ENCODE results near the gene SPDL1.

Gene SPDL1, protein sequence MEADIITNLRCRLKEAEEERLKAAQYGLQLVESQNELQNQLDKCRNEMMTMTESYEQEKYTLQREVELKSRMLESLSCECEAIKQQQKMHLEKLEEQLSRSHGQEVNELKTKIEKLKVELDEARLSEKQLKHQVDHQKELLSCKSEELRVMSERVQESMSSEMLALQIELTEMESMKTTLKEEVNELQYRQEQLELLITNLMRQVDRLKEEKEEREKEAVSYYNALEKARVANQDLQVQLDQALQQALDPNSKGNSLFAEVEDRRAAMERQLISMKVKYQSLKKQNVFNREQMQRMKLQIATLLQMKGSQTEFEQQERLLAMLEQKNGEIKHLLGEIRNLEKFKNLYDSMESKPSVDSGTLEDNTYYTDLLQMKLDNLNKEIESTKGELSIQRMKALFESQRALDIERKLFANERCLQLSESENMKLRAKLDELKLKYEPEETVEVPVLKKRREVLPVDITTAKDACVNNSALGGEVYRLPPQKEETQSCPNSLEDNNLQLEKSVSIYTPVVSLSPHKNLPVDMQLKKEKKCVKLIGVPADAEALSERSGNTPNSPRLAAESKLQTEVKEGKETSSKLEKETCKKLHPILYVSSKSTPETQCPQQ

GRCh38 chr5:169583424-169584220, at the start of gene SPDL1:
Gene SPDL1, plus strand, starts transcription at chr5:169583773. Its CDS starts 4,644 bp downstream, at chr5:169588417.
- H3K4me3 ChIP-seq (ENCODE audit: low read depth in 1 of 2, low read length in 2 of 2), result peak within 1 kb of the TSS; percentile 89 to 94
- H3K36me3 ChIP-seq (ENCODE audit: control insufficient read depth in 1 of 2, insufficient read depth in 2 of 2, low read length in 2 of 2), result peaks cover 0 to under 1% of the 10 kb centered on the region in 2 donors
- peaks cover 0 to 4% of the 10 kb centered on the region in 2 donors for H3K4me1 ChIP-seq (ENCODE audit: control insufficient read depth in 1 of 2, insufficient read depth in 2 of 2, low read length in 2 of 2)
- H3K9me3 ChIP-seq (ENCODE audit: control insufficient read depth in 1 of 2, low read length in 2 of 2), result no peaks in the 10 kb centered on the region
- peak within 1 kb of the TSS; percentile 54 to 76 for H3K9ac ChIP-seq (ENCODE audit: low read depth in 1 of 2, low read length in 2 of 2)
- no peaks in the 10 kb centered on the region for H3K27me3 ChIP-seq (ENCODE audit: control insufficient read depth in 1 of 2, insufficient read depth in 2 of 2, low read length in 2 of 2)
- no peak within 1 kb of the TSS for H3K27ac ChIP-seq (ENCODE audit: low read depth, low read length)

DNA sequence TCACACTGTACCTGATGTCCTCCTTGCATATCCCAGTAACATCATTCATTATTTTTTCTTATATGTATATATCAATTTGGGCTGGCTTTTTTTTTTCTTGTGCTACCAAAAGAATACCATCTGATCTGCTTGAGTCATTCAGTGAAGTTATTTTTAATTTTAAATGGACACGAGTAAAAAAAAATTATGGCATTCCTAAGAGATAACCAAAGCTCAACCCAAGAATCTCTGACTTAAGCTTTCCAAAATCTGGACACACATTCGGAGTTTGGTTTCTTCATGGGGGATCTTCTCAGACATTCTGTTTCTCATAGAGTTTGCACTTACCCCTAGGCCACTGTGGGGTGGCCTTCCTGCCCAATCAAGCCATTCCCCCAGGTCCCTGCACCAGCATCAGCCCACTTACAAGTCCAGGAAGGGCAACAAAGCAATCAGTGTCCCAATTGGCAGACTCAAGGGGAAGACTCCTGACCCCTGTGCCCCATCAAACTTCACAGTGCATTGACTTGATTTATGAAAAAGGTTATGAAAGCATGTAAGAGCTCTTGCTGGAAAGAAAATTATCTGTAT, 49.2 kb upstream of the SPDL1 start:
- H3K27me3 ChIP-seq (ENCODE audit: control insufficient read depth in 1 of 2, insufficient read depth in 2 of 2, low read length in 2 of 2), result no peaks in the 10 kb centered on the region
- H3K27ac ChIP-seq (ENCODE audit: low read depth, low read length), result no peak overlapping the region
- H3K9me3 ChIP-seq (ENCODE audit: control insufficient read depth in 1 of 2, low read length in 2 of 2), result no peaks in the 10 kb centered on the region

DNA sequence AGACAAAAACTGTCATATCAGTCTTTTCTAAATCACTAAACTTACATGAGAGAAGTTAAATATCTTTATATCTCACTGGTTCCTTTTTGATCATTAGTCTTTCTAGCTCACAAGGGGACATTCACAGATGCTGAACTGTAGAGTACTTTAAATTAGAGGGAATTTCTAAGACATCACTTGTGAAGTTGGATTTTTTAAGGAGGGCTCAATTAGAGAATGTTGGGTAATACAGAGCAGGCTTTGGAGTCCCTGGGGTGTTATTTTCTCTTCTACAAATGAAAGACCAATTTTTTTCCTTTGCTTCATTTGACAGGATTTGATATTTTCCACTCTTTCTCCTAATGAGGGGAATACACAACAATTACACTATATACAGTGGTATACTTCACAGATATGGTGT, 48.6 kb upstream of the SPDL1 start:
- H3K9me3 ChIP-seq (ENCODE audit: control insufficient read depth in 1 of 2, low read length in 2 of 2), result no peaks in the 10 kb centered on the region
- H3K36me3 ChIP-seq (ENCODE audit: control insufficient read depth in 1 of 2, insufficient read depth in 2 of 2, low read length in 2 of 2), result no peaks in the 10 kb centered on the region
- no peak overlapping the region for H3K4me3 ChIP-seq (ENCODE audit: low read depth in 1 of 2, low read length in 2 of 2)
- no peak overlapping the region for H3K27ac ChIP-seq (ENCODE audit: low read depth, low read length)
- no peak overlapping the region for H3K9ac ChIP-seq (ENCODE audit: low read depth in 1 of 2, low read length in 2 of 2)
- peaks cover 7 to 9% of the 10 kb centered on the region in 2 donors for H3K4me1 ChIP-seq (ENCODE audit: control insufficient read depth in 1 of 2, insufficient read depth in 2 of 2, low read length in 2 of 2)
- H3K27me3 ChIP-seq (ENCODE audit: control insufficient read depth in 1 of 2, insufficient read depth in 2 of 2, low read length in 2 of 2), result no peaks in the 10 kb centered on the region

More for the DNA sequence above, 49.2 kb upstream of the SPDL1 start:
- no peak overlapping the region for H3K4me3 ChIP-seq (ENCODE audit: low read depth in 1 of 2, low read length in 2 of 2)
- H3K9ac ChIP-seq (ENCODE audit: low read depth in 1 of 2, low read length in 2 of 2), result no peak overlapping the region
- peaks cover 7 to 8% of the 10 kb centered on the region in 2 donors for H3K4me1 ChIP-seq (ENCODE audit: control insufficient read depth in 1 of 2, insufficient read depth in 2 of 2, low read length in 2 of 2)
- H3K36me3 ChIP-seq (ENCODE audit: control insufficient read depth in 1 of 2, insufficient read depth in 2 of 2, low read length in 2 of 2), result no peaks in the 10 kb centered on the region

- Histone ChIP-seq H3K4me3 (ENCODE audit: low read depth in 1 of 2, low read length in 2 of 2) (no peak overlapping the region), H3K27ac (ENCODE audit: low read depth, low read length) (no peak overlapping the region), H3K9me3 (ENCODE audit: control insufficient read depth in 1 of 2, low read length in 2 of 2) (peaks cover 0 to 2% of the 10 kb centered on the region in 2 donors), H3K4me1 (ENCODE audit: control insufficient read depth in 1 of 2, insufficient read depth in 2 of 2, low read length in 2 of 2) (peaks cover 7 to 9% of the 10 kb centered on the region in 2 donors), H3K9ac (ENCODE audit: low read depth in 1 of 2, low read length in 2 of 2) (no peak overlapping the region), H3K27me3 (ENCODE audit: control insufficient read depth in 1 of 2, insufficient read depth in 2 of 2, low read length in 2 of 2) (no peaks in the 10 kb centered on the region), H3K36me3 (ENCODE audit: control insufficient read depth in 1 of 2, insufficient read depth in 2 of 2, low read length in 2 of 2) (no peaks in the 10 kb centered on the region)
Observed at GRCh38 chr5:169538944-169539343, 44.6 kb upstream of the SPDL1 start.

DNA sequence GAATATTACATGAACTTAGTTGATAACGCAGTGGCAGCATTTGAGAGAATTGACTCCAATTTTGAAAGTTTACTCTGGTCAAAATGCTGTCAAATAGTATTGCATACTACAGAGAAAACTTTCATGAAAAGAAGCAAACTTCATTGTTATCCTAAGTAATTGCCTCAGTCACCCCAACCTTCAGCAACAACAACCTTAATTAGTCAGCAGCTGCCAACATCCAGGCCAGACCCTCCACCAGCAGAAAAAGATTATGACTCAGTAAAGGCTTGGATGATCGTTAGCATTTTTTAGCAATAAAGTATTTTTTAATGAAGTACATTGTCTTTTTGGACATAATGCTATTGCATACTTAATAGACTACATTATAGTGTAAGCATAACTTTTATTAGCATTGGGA, 40.8 kb upstream of the SPDL1 start:
- no peak overlapping the region for H3K4me3 ChIP-seq (ENCODE audit: low read depth in 1 of 2, low read length in 2 of 2)
- H3K27ac ChIP-seq (ENCODE audit: low read depth, low read length), result no peak overlapping the region
- H3K4me1 ChIP-seq (ENCODE audit: control insufficient read depth in 1 of 2, insufficient read depth in 2 of 2, low read length in 2 of 2), result peaks cover 7 to 9% of the 10 kb centered on the region in 2 donors
- H3K27me3 ChIP-seq (ENCODE audit: control insufficient read depth in 1 of 2, insufficient read depth in 2 of 2, low read length in 2 of 2), result no peaks in the 10 kb centered on the region
- peaks cover 0 to 2% of the 10 kb centered on the region in 2 donors for H3K9me3 ChIP-seq (ENCODE audit: control insufficient read depth in 1 of 2, low read length in 2 of 2)
- no peak overlapping the region for H3K9ac ChIP-seq (ENCODE audit: low read depth in 1 of 2, low read length in 2 of 2)
- no peaks in the 10 kb centered on the region for H3K36me3 ChIP-seq (ENCODE audit: control insufficient read depth in 1 of 2, insufficient read depth in 2 of 2, low read length in 2 of 2)

DNA sequence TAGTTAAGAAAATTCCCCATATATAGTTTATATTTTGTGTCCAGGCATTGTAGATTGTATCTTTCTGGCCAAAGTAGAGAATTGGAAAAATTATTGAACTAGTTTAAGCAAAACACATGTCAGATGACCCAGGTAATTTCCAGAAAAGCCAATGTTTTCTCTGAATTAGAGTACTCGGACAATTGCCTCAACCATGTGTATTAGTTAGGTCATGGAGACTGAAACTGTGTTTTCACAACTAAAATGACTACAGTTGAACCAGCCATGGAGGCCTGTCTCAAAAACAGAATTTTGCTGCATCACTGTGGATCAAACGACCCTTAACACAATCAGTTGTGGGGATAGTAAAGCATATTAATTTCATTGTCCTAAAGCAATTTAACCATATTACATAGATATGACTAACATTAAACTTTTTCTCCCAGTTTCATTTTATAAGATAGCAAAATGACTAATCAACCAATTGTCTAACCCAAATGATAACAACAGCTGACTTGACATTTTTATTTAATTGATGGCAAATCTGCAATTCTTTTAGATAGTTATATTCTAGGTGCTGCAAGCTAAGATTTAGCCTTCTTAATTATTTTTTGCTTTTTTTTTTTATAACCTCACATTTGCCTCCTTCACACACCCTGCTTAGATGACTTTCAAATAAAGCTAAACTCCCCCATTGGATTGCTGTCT, 39.2 kb upstream of the SPDL1 start:
- Histone ChIP-seq H3K9me3 (ENCODE audit: control insufficient read depth in 1 of 2, low read length in 2 of 2) (peaks cover 0 to 2% of the 10 kb centered on the region in 2 donors), H3K36me3 (ENCODE audit: control insufficient read depth in 1 of 2, insufficient read depth in 2 of 2, low read length in 2 of 2) (no peaks in the 10 kb centered on the region), H3K4me1 (ENCODE audit: control insufficient read depth in 1 of 2, insufficient read depth in 2 of 2, low read length in 2 of 2) (peaks cover 0 to under 1% of the 10 kb centered on the region in 2 donors), H3K4me3 (ENCODE audit: low read depth in 1 of 2, low read length in 2 of 2) (no peak overlapping the region), H3K9ac (ENCODE audit: low read depth in 1 of 2, low read length in 2 of 2) (no peak overlapping the region), H3K27me3 (ENCODE audit: control insufficient read depth in 1 of 2, insufficient read depth in 2 of 2, low read length in 2 of 2) (peaks cover 3 to 14% of the 10 kb centered on the region in 2 donors), H3K27ac (ENCODE audit: low read depth, low read length) (no peak overlapping the region)

DNA sequence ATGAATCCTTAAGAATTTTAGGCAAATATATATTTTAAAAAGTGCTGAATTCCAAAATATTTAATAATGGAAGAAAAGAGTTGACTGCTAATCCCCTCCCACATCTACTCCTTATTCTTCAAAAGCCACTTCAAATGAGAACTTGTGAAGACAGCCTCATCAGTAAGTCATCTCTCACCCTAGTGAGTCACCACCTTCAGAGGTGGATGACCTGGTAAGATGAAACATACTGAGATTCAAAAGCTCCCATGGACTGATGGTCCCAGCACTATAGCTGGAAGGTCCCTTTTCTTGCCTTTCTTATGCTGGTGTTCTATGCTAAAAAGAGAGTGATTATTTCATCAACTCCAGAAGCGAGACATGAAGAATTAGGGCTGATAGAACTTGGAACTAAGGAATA, 37.8 kb upstream of the SPDL1 start:
- Histone ChIP-seq H3K36me3 (ENCODE audit: control insufficient read depth in 1 of 2, insufficient read depth in 2 of 2, low read length in 2 of 2) (no peaks in the 10 kb centered on the region), H3K9me3 (ENCODE audit: control insufficient read depth in 1 of 2, low read length in 2 of 2) (peaks cover 0 to 2% of the 10 kb centered on the region in 2 donors), H3K9ac (ENCODE audit: low read depth in 1 of 2, low read length in 2 of 2) (no peak overlapping the region), H3K4me3 (ENCODE audit: low read depth in 1 of 2, low read length in 2 of 2) (no peak overlapping the region), H3K4me1 (ENCODE audit: control insufficient read depth in 1 of 2, insufficient read depth in 2 of 2, low read length in 2 of 2) (no peaks in the 10 kb centered on the region), H3K27ac (ENCODE audit: low read depth, low read length) (no peak overlapping the region), H3K27me3 (ENCODE audit: control insufficient read depth in 1 of 2, insufficient read depth in 2 of 2, low read length in 2 of 2) (peaks cover 6 to 21% of the 10 kb centered on the region in 2 donors)

DNA sequence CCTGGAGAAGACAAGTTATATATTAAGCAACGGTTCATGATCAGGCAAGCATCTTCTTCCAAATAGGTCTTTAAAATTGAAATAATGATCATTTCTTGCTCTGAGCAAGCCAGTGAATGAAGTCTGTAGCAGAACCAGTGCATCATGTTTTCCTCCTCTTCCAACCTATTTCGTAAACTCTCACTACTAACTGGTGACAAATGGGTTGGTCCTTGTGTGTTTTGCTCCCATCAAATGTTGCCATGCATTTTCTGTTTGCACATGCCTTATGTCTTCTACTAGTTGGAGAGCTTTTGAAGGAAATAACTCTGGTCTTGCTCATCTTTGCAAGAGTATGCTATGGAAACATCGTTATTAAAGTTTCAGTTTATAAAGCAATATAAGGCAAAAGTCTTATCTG, 37.2 kb upstream of the SPDL1 start:
- Histone ChIP-seq H3K36me3 (ENCODE audit: control insufficient read depth in 1 of 2, insufficient read depth in 2 of 2, low read length in 2 of 2) (no peaks in the 10 kb centered on the region), H3K27ac (ENCODE audit: low read depth, low read length) (no peak overlapping the region), H3K9me3 (ENCODE audit: control insufficient read depth in 1 of 2, low read length in 2 of 2) (peaks cover 0 to 2% of the 10 kb centered on the region in 2 donors), H3K27me3 (ENCODE audit: control insufficient read depth in 1 of 2, insufficient read depth in 2 of 2, low read length in 2 of 2) (peaks cover 6 to 21% of the 10 kb centered on the region in 2 donors), H3K9ac (ENCODE audit: low read depth in 1 of 2, low read length in 2 of 2) (no peak overlapping the region), H3K4me1 (ENCODE audit: control insufficient read depth in 1 of 2, insufficient read depth in 2 of 2, low read length in 2 of 2) (peaks cover 0 to 1% of the 10 kb centered on the region in 2 donors), H3K4me3 (ENCODE audit: low read depth in 1 of 2, low read length in 2 of 2) (no peak overlapping the region)

DNA sequence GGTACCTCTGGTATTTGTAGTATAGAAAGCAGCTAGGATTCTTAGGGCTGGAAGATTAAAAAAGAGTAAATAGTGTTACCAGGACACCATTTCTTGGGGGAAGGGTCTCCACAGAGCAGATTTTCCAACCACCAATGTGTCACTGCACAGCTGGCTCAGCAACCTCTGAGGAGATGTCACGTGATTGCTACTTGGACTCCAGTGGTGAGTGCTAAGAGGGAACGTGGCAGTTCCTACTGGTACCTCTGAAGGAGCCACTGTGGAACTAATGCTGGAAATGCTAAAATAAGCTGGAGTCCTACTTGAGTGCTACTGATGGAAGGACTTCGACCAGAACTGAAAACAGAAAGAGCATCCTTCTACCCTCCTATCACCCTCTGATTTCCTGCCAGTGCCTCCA, 36.1 kb upstream of the SPDL1 start:
- H3K36me3 ChIP-seq (ENCODE audit: control insufficient read depth in 1 of 2, insufficient read depth in 2 of 2, low read length in 2 of 2), result no peaks in the 10 kb centered on the region
- no peak overlapping the region for H3K9ac ChIP-seq (ENCODE audit: low read depth in 1 of 2, low read length in 2 of 2)
- H3K4me3 ChIP-seq (ENCODE audit: low read depth in 1 of 2, low read length in 2 of 2), result no peak overlapping the region
- peaks cover 3 to 8% of the 10 kb centered on the region in 2 donors for H3K4me1 ChIP-seq (ENCODE audit: control insufficient read depth in 1 of 2, insufficient read depth in 2 of 2, low read length in 2 of 2)
- H3K27me3 ChIP-seq (ENCODE audit: control insufficient read depth in 1 of 2, insufficient read depth in 2 of 2, low read length in 2 of 2), result peaks cover 6 to 21% of the 10 kb centered on the region in 2 donors
- no peak overlapping the region for H3K27ac ChIP-seq (ENCODE audit: low read depth, low read length)
- H3K9me3 ChIP-seq (ENCODE audit: control insufficient read depth in 1 of 2, low read length in 2 of 2), result no peaks in the 10 kb centered on the region

Data from duodenal mucosa (tissue), 2 donors.